ENCODE measurements around the gene GLIS1.

The GLIS1 gene

GRCh38 chr1:53738205-53739108 lies 507 bp downstream of the GLIS1 start:
- H3K4me3 ChIP-seq (ENCODE audit: low read length): peak overlapping the region; percentile 47
- no peak for DNase-seq (ENCODE audit: low read depth, low spot score)

- H3K4me3 ChIP-seq (ENCODE audit: low read length): no peak overlapping the region
- DNase-seq (ENCODE audit: low read depth, low spot score): no peak
Measured at GRCh38 chr1:53737648-53738204, 1.2 kb downstream of the GLIS1 start.

- DNase-seq (ENCODE audit: low read depth, low spot score): no peak
- no peak overlapping the region for H3K4me3 ChIP-seq (ENCODE audit: low read length)
Measured at GRCh38 chr1:53736290-53736689, 2.7 kb downstream of the GLIS1 start.

- no peak for DNase-seq (ENCODE audit: low read depth, low spot score)
- no peak overlapping the region for H3K4me3 ChIP-seq (ENCODE audit: low read length)
Measured at GRCh38 chr1:53735681-53736080, 3.3 kb downstream of the GLIS1 start.

- H3K4me3 ChIP-seq (ENCODE audit: low read length): no peak overlapping the region
Measured at GRCh38 chr1:53735261-53735660, 3.7 kb downstream of the GLIS1 start.

GRCh38 chr1:53734650-53735211 lies 4.2 kb downstream of the GLIS1 start:
- DNase-seq (ENCODE audit: low read depth, low spot score): no peak
- no peak overlapping the region for H3K4me3 ChIP-seq (ENCODE audit: low read length)

More at GRCh38 chr1:53735261-53735660, 3.7 kb downstream of the GLIS1 start:
- no peak for DNase-seq (ENCODE audit: low read depth, low spot score)

GRCh38 chr1:53733975-53734649 lies 4.9 kb downstream of the GLIS1 start:
- DNase-seq (ENCODE audit: low read depth, low spot score): no peak
- H3K4me3 ChIP-seq (ENCODE audit: low read length): no peak overlapping the region

GRCh38 chr1:53733447-53733931 lies 5.5 kb downstream of the GLIS1 start:
- no peak overlapping the region for H3K4me3 ChIP-seq (ENCODE audit: low read length)
- no peak for DNase-seq (ENCODE audit: low read depth, low spot score)

- DNase-seq (ENCODE audit: low read depth, low spot score): no peak
- no peak overlapping the region for H3K4me3 ChIP-seq (ENCODE audit: low read length)
Measured at GRCh38 chr1:53732912-53733317, 6.0 kb downstream of the GLIS1 start.

GRCh38 chr1:53732409-53732808 lies 6.6 kb downstream of the GLIS1 start:
- no peak overlapping the region for H3K4me3 ChIP-seq (ENCODE audit: low read length)
- DNase-seq (ENCODE audit: low read depth, low spot score): no peak

- H3K4me3 ChIP-seq (ENCODE audit: low read length): no peak overlapping the region
- no peak for DNase-seq (ENCODE audit: low read depth, low spot score)
Measured at GRCh38 chr1:53731779-53732305, 7.1 kb downstream of the GLIS1 start.

GRCh38 chr1:53731043-53731600 lies 7.8 kb downstream of the GLIS1 start:
- no peak overlapping the region for H3K4me3 ChIP-seq (ENCODE audit: low read length)
- DNase-seq (ENCODE audit: low read depth, low spot score): no peak

- no peak for DNase-seq (ENCODE audit: low read depth, low spot score)
- no peak overlapping the region for H3K4me3 ChIP-seq (ENCODE audit: low read length)
Measured at GRCh38 chr1:53730224-53730865, 8.6 kb downstream of the GLIS1 start.

GRCh38 chr1:53729456-53730223 lies 9.3 kb downstream of the GLIS1 start:
- H3K4me3 ChIP-seq (ENCODE audit: low read length): no peak overlapping the region
- DNase-seq (ENCODE audit: low read depth, low spot score): no peak

GRCh38 chr1:53728702-53729455 lies 10.1 kb downstream of the GLIS1 start:
- H3K4me3 ChIP-seq (ENCODE audit: low read length): no peak overlapping the region

GRCh38 chr1:53728196-53728595 lies 10.8 kb downstream of the GLIS1 start:
- H3K4me3 ChIP-seq (ENCODE audit: low read length): no peak overlapping the region
- DNase-seq (ENCODE audit: low read depth, low spot score): no peak

More at GRCh38 chr1:53728702-53729455, 10.1 kb downstream of the GLIS1 start:
- no peak for DNase-seq (ENCODE audit: low read depth, low spot score)

- DNase-seq (ENCODE audit: low read depth, low spot score): no peak
- no peak overlapping the region for H3K4me3 ChIP-seq (ENCODE audit: low read length)
Measured at GRCh38 chr1:53727461-53728092, 11.4 kb downstream of the GLIS1 start.

All from Jurkat, Clone E6-1 (cell line).